Hepatocyte (in vitro differentiated cells): ENCODE measurements around the gene MRPS23. TPM values are rescaled to one million over a fixed set of nuclear protein-coding genes. Genes with fewer than 3 reads are reported as not detected.

Experiments
- DNase-seq: peaks from one replicate; pipeline ENCODE4 v3.0.0-alpha.2; 2016; ENCODE audit warnings: low spot score
- H2AFZ ChIP-seq: fragments of 200-600 bp; sonication (generic); 2 replicates; pipeline ENCODE4 v1.6.0; 2016; ENCODE audit warnings: antibody characterized with exemption, mild to moderate bottlenecking
- H3K27ac ChIP-seq: fragments of 200-600 bp; sonication (generic); 2 replicates; pipeline ENCODE4 v1.5.1; 2016; ENCODE audit warnings: mild to moderate bottlenecking
- H3K27me3 ChIP-seq: fragments of 200-600 bp; sonication (generic); 2 replicates; pipeline ENCODE4 v1.6.1; 2016
- H3K36me3 ChIP-seq: fragments of 200-600 bp; sonication (generic); replicated peaks from 2 replicates; pipeline ENCODE4 v1.5.1; 2016; ENCODE audit warnings: low read depth; ENCODE audit not compliant: insufficient read depth
- H3K4me1 ChIP-seq: fragments of 200-600 bp; sonication (generic); 2 replicates; pipeline ENCODE4 v1.5.1; 2016; ENCODE audit warnings: mild to moderate bottlenecking, moderate library complexity; ENCODE audit not compliant: insufficient read depth
- H3K4me2 ChIP-seq: fragments of 200-600 bp; sonication (generic); 2 replicates; pipeline ENCODE4 v1.6.0; 2016
- H3K4me3 ChIP-seq: fragments of 200-600 bp; sonication (generic); 2 replicates; pipeline ENCODE4 v1.5.1; 2016; ENCODE audit warnings: mild to moderate bottlenecking
- H3K79me2 ChIP-seq: fragments of 200-600 bp; sonication (generic); 2 replicates; pipeline ENCODE4 v1.6.0; 2017; ENCODE audit warnings: mild to moderate bottlenecking
- H3K9me2 ChIP-seq: fragments of 200-600 bp; sonication (generic); replicated peaks from 2 replicates; pipeline ENCODE4 v1.6.0; 2017; ENCODE audit warnings: mild to moderate bottlenecking; ENCODE audit not compliant: insufficient read depth
- H3K9me3 ChIP-seq: fragments of 200-600 bp; sonication (generic); 2 replicates; pipeline ENCODE4 v1.5.1; 2016; ENCODE audit warnings: low read depth, mild to moderate bottlenecking
- H4K20me1 ChIP-seq: fragments of 200-600 bp; sonication (generic); 2 replicates; pipeline ENCODE4 v1.6.0; 2016; ENCODE audit warnings: mild to moderate bottlenecking; ENCODE audit not compliant: insufficient read depth, poor library complexity, severe bottlenecking
- EZH2 ChIP-seq: fragments of 200-600 bp; sonication (generic); IDR thresholded peaks from 2 replicates; pipeline ENCODE4 v1.6.1; 2016; ENCODE audit warnings: antibody characterized with exemption, mild to moderate bottlenecking, borderline replicate concordance
- EZH2phosphoT487 ChIP-seq: fragments of 200-600 bp; sonication (generic); IDR thresholded peaks from one replicate; pipeline ENCODE4 v1.6.1; 2018; ENCODE audit warnings: antibody characterized with exemption, mild to moderate bottlenecking, low read depth, moderate library complexity; ENCODE audit not compliant: unreplicated experiment, severe bottlenecking
- WGBS: methylation state at CpG from one replicate; pipeline ENCODE4 v1.1.6; 2016; ENCODE audit warnings: low lambda C conversion rate; ENCODE audit errors: missing lambda C conversion rate; 5-methylcytosine and 5-hydroxymethylcytosine counted together
- polyA plus RNA-seq: library from polyadenylated mRNA; unstranded; fragments of >200 nt; fragmentation: Nextera tagmentation; extraction: Ambion mirVana; gene quantifications from 2 replicates; pipeline ENCODE4 v1.2.1, GENCODE V29; 2016
- total RNA-seq: library from RNA; depleted of rRNA; stranded (reverse); fragments of >200 nt; gene quantifications from 2 replicates; pipeline ENCODE4 v1.2.3, GENCODE V29; 2014
- TF ChIP-seq, protein P1 (sequence below): fragments of 200-600 bp; sonication (generic); IDR thresholded peaks from 2 replicates; pipeline ENCODE4 v1.5.1; 2016; ENCODE audit warnings: antibody characterized with exemption, mild to moderate bottlenecking; ENCODE audit not compliant: poor library complexity

Gene MRPS23
- total and polyA plus RNA-seq, 2 experiments from 2014 or later = 21.9 to 44.2 TPM

DNA sequence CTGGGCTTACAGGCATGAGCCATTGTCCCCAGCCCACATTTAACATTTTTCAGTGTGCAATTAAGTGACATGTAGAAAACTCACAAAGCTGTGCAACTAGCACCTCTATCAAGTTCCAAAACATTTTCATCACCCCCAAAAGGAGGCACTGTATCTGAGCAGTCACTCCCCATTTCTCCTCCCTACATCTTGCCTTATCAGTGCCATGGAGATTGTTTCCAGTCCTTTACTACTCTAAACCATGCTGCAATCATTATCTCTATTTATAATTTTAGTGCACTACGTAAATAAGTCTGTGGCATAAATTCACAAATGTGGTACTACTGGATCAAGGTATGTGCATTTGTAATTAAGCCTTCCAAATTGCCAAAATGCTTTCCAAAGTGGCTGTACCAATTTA, 7.6 kb downstream of the MRPS23 start:
- H2AFZ ChIP-seq = no peak overlapping the region
- WGBS = 80% methylated on average over 1 of the region's 1 CpG
- DNase-seq = no peak
- H3K9me2 ChIP-seq = no peaks in the 10 kb centered on the region
- no peak overlapping the region for H3K4me2 ChIP-seq
- H3K9me3 ChIP-seq = no peaks in the 10 kb centered on the region
- H3K36me3 ChIP-seq = no peaks in the 10 kb centered on the region
- TF ChIP-seq EZH2 = no peak
- no peak for TF ChIP-seq EZH2phosphoT487
- TF ChIP-seq, protein P1, sequence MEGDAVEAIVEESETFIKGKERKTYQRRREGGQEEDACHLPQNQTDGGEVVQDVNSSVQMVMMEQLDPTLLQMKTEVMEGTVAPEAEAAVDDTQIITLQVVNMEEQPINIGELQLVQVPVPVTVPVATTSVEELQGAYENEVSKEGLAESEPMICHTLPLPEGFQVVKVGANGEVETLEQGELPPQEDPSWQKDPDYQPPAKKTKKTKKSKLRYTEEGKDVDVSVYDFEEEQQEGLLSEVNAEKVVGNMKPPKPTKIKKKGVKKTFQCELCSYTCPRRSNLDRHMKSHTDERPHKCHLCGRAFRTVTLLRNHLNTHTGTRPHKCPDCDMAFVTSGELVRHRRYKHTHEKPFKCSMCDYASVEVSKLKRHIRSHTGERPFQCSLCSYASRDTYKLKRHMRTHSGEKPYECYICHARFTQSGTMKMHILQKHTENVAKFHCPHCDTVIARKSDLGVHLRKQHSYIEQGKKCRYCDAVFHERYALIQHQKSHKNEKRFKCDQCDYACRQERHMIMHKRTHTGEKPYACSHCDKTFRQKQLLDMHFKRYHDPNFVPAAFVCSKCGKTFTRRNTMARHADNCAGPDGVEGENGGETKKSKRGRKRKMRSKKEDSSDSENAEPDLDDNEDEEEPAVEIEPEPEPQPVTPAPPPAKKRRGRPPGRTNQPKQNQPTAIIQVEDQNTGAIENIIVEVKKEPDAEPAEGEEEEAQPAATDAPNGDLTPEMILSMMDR = no peak
- H3K4me3 ChIP-seq = no peak overlapping the region
- H4K20me1 ChIP-seq = no peaks in the 10 kb centered on the region
- H3K27me3 ChIP-seq = no peaks in the 10 kb centered on the region
- H3K79me2 ChIP-seq = peaks cover 19% of the 10 kb centered on the region
- H3K27ac ChIP-seq = no peak overlapping the region
- no peaks in the 10 kb centered on the region for H3K4me1 ChIP-seq

- TF ChIP-seq EZH2 (no peak), EZH2phosphoT487 (no peak)
- TF ChIP-seq, protein P1 = no peak
- 94% methylated on average over 6 of the region's 6 CpGs for WGBS
- Histone ChIP-seq H3K4me1 (no peaks in the 10 kb centered on the region), H3K27ac (no peak overlapping the region), H2AFZ (no peak overlapping the region), H3K9me2 (no peaks in the 10 kb centered on the region), H3K4me2 (no peak overlapping the region), H3K9me3 (no peaks in the 10 kb centered on the region), H3K27me3 (no peaks in the 10 kb centered on the region), H3K79me2 (peaks cover 11% of the 10 kb centered on the region), H3K4me3 (no peak overlapping the region), H3K36me3 (no peaks in the 10 kb centered on the region), H4K20me1 (no peaks in the 10 kb centered on the region)
- no peak for DNase-seq
Observed at GRCh38 chr17:57839571-57839923, 10.3 kb downstream of the MRPS23 start.

GRCh38 chr17:57838857-57839570, 10.8 kb downstream of the MRPS23 start:
- H3K27me3 ChIP-seq = no peaks in the 10 kb centered on the region
- no peaks in the 10 kb centered on the region for H3K9me3 ChIP-seq
- 83% methylated on average over 6 of the region's 6 CpGs for WGBS
- no peaks in the 10 kb centered on the region for H3K4me1 ChIP-seq
- H3K4me2 ChIP-seq = no peak overlapping the region
- H3K27ac ChIP-seq = no peak overlapping the region
- TF ChIP-seq, protein P1 = no peak
- H4K20me1 ChIP-seq = no peaks in the 10 kb centered on the region
- DNase-seq = no peak
- no peak overlapping the region for H3K4me3 ChIP-seq
- H3K79me2 ChIP-seq = peaks cover 10% of the 10 kb centered on the region
- H3K9me2 ChIP-seq = no peaks in the 10 kb centered on the region
- no peaks in the 10 kb centered on the region for H3K36me3 ChIP-seq
- H2AFZ ChIP-seq = no peak overlapping the region
